H9 (cell line): ENCODE measurements around the gene AFAP1. TPM values are rescaled to one million over a fixed set of nuclear protein-coding genes. Genes with fewer than 3 reads are reported as not detected.
A peak's percentile ranks its signal among the peaks of the same experiment; 100 is the strongest.

ENCODE experiments used
- DNase-seq: peaks from one replicate; pipeline ENCODE4 v3.0.0-alpha.2; 2017
- H2AFZ ChIP-seq: one replicate; pipeline ENCODE4 v1.6.1; 2013; ENCODE audit warnings: mild to moderate bottlenecking, low read length, control low read depth, moderate library complexity
- H2AK5ac ChIP-seq: 2 replicates; pipeline ENCODE4 v1.6.1; 2013; ENCODE audit warnings: low read length, control low read depth, mixed read lengths; ENCODE audit not compliant: insufficient read length
- H2BK120ac ChIP-seq: one replicate; pipeline ENCODE4 v1.6.1; 2013; ENCODE audit warnings: low read depth, mild to moderate bottlenecking, low read length, control low read depth, inconsistent platforms; ENCODE audit not compliant: poor library complexity, severe bottlenecking
- H2BK12ac ChIP-seq: 2 replicates; pipeline ENCODE4 v1.6.1; 2013; ENCODE audit warnings: low read length, control low read depth, mixed read lengths, low read depth; ENCODE audit not compliant: insufficient read length
- H2BK15ac ChIP-seq: 2 replicates; pipeline ENCODE4 v1.6.1; 2013; ENCODE audit warnings: low read depth, low read length, control low read depth
- H2BK20ac ChIP-seq: one replicate; pipeline ENCODE4 v1.6.1; 2013; ENCODE audit warnings: low read depth, mild to moderate bottlenecking, low read length, control low read depth, inconsistent platforms; ENCODE audit not compliant: poor library complexity, severe bottlenecking
- H2BK5ac ChIP-seq: 2 replicates; pipeline ENCODE4 v1.6.1; 2013; ENCODE audit warnings: low read length, control low read depth, mixed read lengths; ENCODE audit not compliant: insufficient read length
- H3K14ac ChIP-seq: 2 replicates; pipeline ENCODE4 v1.6.1; 2013; ENCODE audit warnings: low read length, control low read depth; ENCODE audit not compliant: insufficient read depth
- H3K18ac ChIP-seq: 2 replicates; pipeline ENCODE4 v1.6.1; 2013; ENCODE audit warnings: low read depth, mild to moderate bottlenecking, mixed read lengths, low read length, control low read depth; ENCODE audit not compliant: insufficient read length
- H3K23ac ChIP-seq: 2 replicates; pipeline ENCODE4 v1.6.1; 2013; ENCODE audit warnings: low read length, control low read depth, mixed read lengths, low read depth; ENCODE audit not compliant: insufficient read length
- H3K23me2 ChIP-seq: 2 replicates; pipeline ENCODE4 v1.6.1; 2013; ENCODE audit warnings: low read depth, mild to moderate bottlenecking, mixed read lengths, low read length, control low read depth; ENCODE audit not compliant: insufficient read length, poor library complexity, severe bottlenecking
- H3K27ac ChIP-seq: 2 replicates; pipeline ENCODE4 v1.5.1; 2013; ENCODE audit warnings: low read length, control low read depth, mixed read lengths, low read depth; ENCODE audit not compliant: insufficient read length
- H3K27me3 ChIP-seq: 2 replicates; pipeline ENCODE4 v1.6.1; 2013; ENCODE audit warnings: low read length, control low read depth, inconsistent platforms; ENCODE audit not compliant: insufficient read depth
- H3K4ac ChIP-seq: 2 replicates; pipeline ENCODE4 v1.6.1; 2013; ENCODE audit warnings: low read depth, mild to moderate bottlenecking, control low read depth, inconsistent platforms, low read length, moderate library complexity
- H3K4me1 ChIP-seq: 2 replicates; pipeline ENCODE4 v1.6.1; 2013; ENCODE audit warnings: low read length, control low read depth, inconsistent platforms; ENCODE audit not compliant: insufficient read depth
- H3K4me2 ChIP-seq: 2 replicates; pipeline ENCODE4 v1.6.1; 2013; ENCODE audit warnings: low read length, control low read depth, mixed read lengths; ENCODE audit not compliant: insufficient read length, insufficient read depth
- H3K56ac ChIP-seq: 2 replicates; pipeline ENCODE4 v1.6.1; 2013; ENCODE audit warnings: low read depth, mild to moderate bottlenecking, mixed read lengths, low read length, control low read depth; ENCODE audit not compliant: insufficient read length
- H3K79me1 ChIP-seq: 2 replicates; pipeline ENCODE4 v1.6.1; 2013; ENCODE audit warnings: low read depth, mild to moderate bottlenecking, moderate library complexity, low read length, control low read depth, inconsistent platforms; ENCODE audit not compliant: insufficient read depth, poor library complexity, severe bottlenecking
- H3K79me2 ChIP-seq: 2 replicates; pipeline ENCODE4 v1.6.1; 2013; ENCODE audit warnings: low read length, control low read depth, inconsistent platforms; ENCODE audit not compliant: insufficient read depth
- H3K9ac ChIP-seq: 2 replicates; pipeline ENCODE4 v1.6.1; 2013; ENCODE audit warnings: low read length, control low read depth, mixed read lengths; ENCODE audit not compliant: insufficient read length; ENCODE audit errors: extremely low read depth
- H3K9me3 ChIP-seq: one replicate; pipeline ENCODE4 v1.6.1; 2013; ENCODE audit warnings: low read depth, low read length, inconsistent platforms; ENCODE audit not compliant: control insufficient read depth
- H3T11ph ChIP-seq: one replicate; pipeline ENCODE4 v1.6.1; 2013; ENCODE audit warnings: mild to moderate bottlenecking, low read length, control low read depth, inconsistent platforms
- H4K20me1 ChIP-seq: one replicate; pipeline ENCODE4 v1.6.1; 2013; ENCODE audit not compliant: control insufficient read depth, insufficient read length, insufficient read depth
- H4K5ac ChIP-seq: 2 replicates; pipeline ENCODE4 v1.6.1; 2013; ENCODE audit warnings: low read depth, mild to moderate bottlenecking, mixed read lengths, low read length, control low read depth; ENCODE audit not compliant: insufficient read length
- H4K8ac ChIP-seq: replicated peaks from 2 replicates; pipeline ENCODE4 v1.6.1; 2013; ENCODE audit warnings: low read length, control low read depth, mixed read lengths, low read depth; ENCODE audit not compliant: insufficient read length
- H4K91ac ChIP-seq: 2 replicates; pipeline ENCODE4 v1.6.1; 2013; ENCODE audit warnings: low read depth, mild to moderate bottlenecking, moderate library complexity, mixed read lengths, low read length, control low read depth; ENCODE audit not compliant: insufficient read length
- H3K27ac Mint-ChIP-seq, 3 experiments: 2 replicates in 2 of 3; 3 replicates in 1 of 3; pipeline ENCODE4 v1.8.0; 2020 to 2021; ENCODE audit warnings: mixed read lengths in 3 of 3, mild to moderate bottlenecking in 1 of 3, moderate library complexity in 1 of 3
- H3K27me3 Mint-ChIP-seq: 2 replicates; pipeline ENCODE4 v1.8.0; 2021; ENCODE audit warnings: low read depth, mild to moderate bottlenecking, moderate library complexity, mixed read lengths
- H3K36me3 Mint-ChIP-seq, 3 experiments: 2 replicates in 2 of 3; 3 replicates in 1 of 3; pipeline ENCODE4 v1.8.0; 2020 to 2021; ENCODE audit warnings: low read depth in 3 of 3, mixed read lengths in 3 of 3; ENCODE audit not compliant: insufficient read depth in 1 of 3
- H3K4me1 Mint-ChIP-seq, 2 experiments: 2 replicates each; pipeline ENCODE4 v1.8.0; 2020; ENCODE audit warnings: mixed read lengths in 2 of 2
- H3K4me3 Mint-ChIP-seq, 2 experiments: 2 replicates in 1 of 2; 3 replicates in 1 of 2; pipeline ENCODE4 v1.8.0; 2020 to 2021; ENCODE audit warnings: mild to moderate bottlenecking in 2 of 2, mixed read lengths in 2 of 2, moderate library complexity in 1 of 2
- H3K9me3 Mint-ChIP-seq, 2 experiments: 2 replicates in 1 of 2; 3 replicates in 1 of 2; pipeline ENCODE4 v1.8.0; 2020; ENCODE audit warnings: mild to moderate bottlenecking in 2 of 2, mixed read lengths in 2 of 2, moderate library complexity in 1 of 2
- WGBS: extraction: QIAGEN DNeasy Blood & Tissue Kit; methylation state at CpG from one replicate; pipeline ENCODE4 v1.1.7; 2013; ENCODE audit warnings: missing lambda C conversion rate, low lambda C conversion rate, mixed read lengths; ENCODE audit not compliant: insufficient read length; ENCODE audit errors: extremely low coverage; 5-methylcytosine and 5-hydroxymethylcytosine counted together
- total RNA-seq: library from RNA; stranded (reverse); gene quantifications from 2 replicates; pipeline ENCODE4 v1.2.1, GENCODE V29; 2021
- TF ChIP-seq, protein P1 (sequence below): fragments of 200-600 bp; sonication (generic); conservative IDR thresholded peaks from 3 replicates; pipeline ENCODE4 v1.8.0; 2021; ENCODE audit warnings: antibody characterized with exemption, mild to moderate bottlenecking

The AFAP1 gene
- total RNA-seq, 1 experiment from 2014 or later, result 6.5 TPM

GRCh38 chr4:7837597-7838135, 102.0 kb downstream of the AFAP1 start:
- 0 out of 7 replicates have a peak overlapping the region, but pooled peaks of 1 of the 3 experiments have one; percentile 27 for H3K27ac Mint-ChIP-seq
- H2BK20ac ChIP-seq, result no peak overlapping the region

More at GRCh38 chr4:7837597-7838135, 102.0 kb downstream of the AFAP1 start:
- Histone ChIP-seq H4K8ac (no peak overlapping the region), H2BK12ac (no peak overlapping the region), H3K79me1 (no peaks in the 10 kb centered on the region), H2AFZ (no peak overlapping the region), H3K27me3 (no peaks in the 10 kb centered on the region), H3K14ac (no peak overlapping the region), H2BK15ac (no peak overlapping the region), H3T11ph (no peak overlapping the region), H3K4ac (no peak overlapping the region), H3K4me1 (no peaks in the 10 kb centered on the region), H3K79me2 (no peaks in the 10 kb centered on the region), H3K56ac (no peak overlapping the region), H3K18ac (no peak overlapping the region), H4K91ac (no peak overlapping the region), H3K23me2 (no peaks in the 10 kb centered on the region), H3K4me2 (no peak overlapping the region), H3K23ac (no peak overlapping the region), H2BK120ac (no peak overlapping the region), H3K9me3 (no peaks in the 10 kb centered on the region), H3K27ac (no peak overlapping the region), H4K20me1 (no peaks in the 10 kb centered on the region), H2BK5ac (no peak overlapping the region), H4K5ac (no peak overlapping the region), H2AK5ac (no peak overlapping the region), H3K9ac (no peak overlapping the region)
- Mint-ChIP-seq H3K36me3 (peaks cover 10 to 26% (median 11%) of the 10 kb centered on the region in 3 experiments; a peak in 6 of 7 replicates), H3K4me3 (no peak overlapping the region), H3K4me1 (peaks cover 10 to 21% of the 10 kb centered on the region in 2 experiments), H3K9me3 (no peaks in the 10 kb centered on the region; a peak in 1 of 5 replicates), H3K27me3 (no peaks in the 10 kb centered on the region)
- TF ChIP-seq, protein P1, sequence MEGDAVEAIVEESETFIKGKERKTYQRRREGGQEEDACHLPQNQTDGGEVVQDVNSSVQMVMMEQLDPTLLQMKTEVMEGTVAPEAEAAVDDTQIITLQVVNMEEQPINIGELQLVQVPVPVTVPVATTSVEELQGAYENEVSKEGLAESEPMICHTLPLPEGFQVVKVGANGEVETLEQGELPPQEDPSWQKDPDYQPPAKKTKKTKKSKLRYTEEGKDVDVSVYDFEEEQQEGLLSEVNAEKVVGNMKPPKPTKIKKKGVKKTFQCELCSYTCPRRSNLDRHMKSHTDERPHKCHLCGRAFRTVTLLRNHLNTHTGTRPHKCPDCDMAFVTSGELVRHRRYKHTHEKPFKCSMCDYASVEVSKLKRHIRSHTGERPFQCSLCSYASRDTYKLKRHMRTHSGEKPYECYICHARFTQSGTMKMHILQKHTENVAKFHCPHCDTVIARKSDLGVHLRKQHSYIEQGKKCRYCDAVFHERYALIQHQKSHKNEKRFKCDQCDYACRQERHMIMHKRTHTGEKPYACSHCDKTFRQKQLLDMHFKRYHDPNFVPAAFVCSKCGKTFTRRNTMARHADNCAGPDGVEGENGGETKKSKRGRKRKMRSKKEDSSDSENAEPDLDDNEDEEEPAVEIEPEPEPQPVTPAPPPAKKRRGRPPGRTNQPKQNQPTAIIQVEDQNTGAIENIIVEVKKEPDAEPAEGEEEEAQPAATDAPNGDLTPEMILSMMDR, result no peak
- no peak for DNase-seq
- WGBS, result no CpG with 5 or more reads among the region's 6 CpGs
